HG03457 (cell line): ENCODE data around the gene LIMCH1.
"Not testable (repeated sequence)": the region's sequence is repeated elsewhere in the genome, so short reads cannot be mapped to it uniquely, and the experiment has no call there.

Experiments
- ATAC-seq: cut with Tn5 transposase; IDR thresholded peaks from one replicate; pipeline ENCODE4 v1.9.1; 2021; ENCODE audit warnings: moderate number of reproducible peaks; ENCODE audit not compliant: unreplicated experiment

The LIMCH1 gene

DNA sequence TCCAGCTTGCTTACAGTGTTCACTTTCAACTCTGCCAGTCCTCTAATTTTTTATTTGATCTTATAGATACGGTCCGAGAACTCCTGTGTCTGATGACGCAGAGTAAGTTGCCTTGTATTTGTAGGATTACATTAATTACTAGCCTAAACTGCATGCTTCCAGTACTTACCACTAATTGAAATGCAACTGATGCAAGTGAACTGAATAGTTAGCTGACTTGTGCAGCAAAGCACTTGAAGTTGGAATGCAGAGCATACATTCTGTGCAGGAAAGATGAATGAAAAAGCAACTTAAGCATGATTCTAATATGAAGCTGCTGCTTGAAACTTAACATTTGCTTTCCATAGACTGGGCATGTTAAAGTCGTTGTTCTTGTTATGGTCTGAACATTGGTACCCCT is 100.9 kb downstream of the LIMCH1 start:
- ATAC-seq = no peak

DNA sequence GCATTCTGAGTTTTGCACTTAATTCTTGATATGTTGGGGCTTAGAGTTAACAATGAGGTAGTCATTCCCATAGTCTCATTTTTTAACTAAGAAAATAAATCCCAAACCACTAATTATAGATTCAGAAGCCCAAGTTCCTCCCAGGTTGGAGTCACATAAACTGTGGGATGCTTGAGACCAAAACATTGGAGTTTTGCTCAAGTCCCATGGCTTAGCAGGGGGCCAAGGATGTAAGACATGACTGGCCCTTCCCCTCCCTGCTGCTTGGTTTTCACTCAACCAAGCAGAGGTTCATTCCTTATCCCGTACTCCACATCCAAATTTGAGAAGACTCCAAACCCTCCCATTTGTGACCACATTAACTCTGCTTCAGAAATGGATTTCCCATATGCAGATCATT is 101.3 kb downstream of the LIMCH1 start:
- ATAC-seq = no peak

DNA sequence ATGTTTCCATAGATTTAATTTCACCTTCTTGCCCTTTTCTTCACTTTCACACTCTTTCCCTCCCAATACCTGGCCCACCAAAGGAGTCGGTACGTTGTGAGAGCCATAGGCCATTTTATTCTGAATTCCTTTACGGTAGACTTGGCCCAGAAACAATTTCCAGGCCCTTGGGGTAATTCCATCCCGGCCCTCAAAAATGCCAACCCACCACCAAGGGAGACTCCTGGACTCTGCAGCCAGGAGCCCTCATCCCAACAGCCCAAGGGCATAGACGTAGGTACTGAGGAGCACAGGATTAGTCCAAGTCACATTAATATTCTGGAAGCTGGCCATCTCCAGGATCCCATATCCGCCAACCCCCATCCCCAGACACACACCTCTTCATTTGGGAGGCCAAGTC is 102.9 kb downstream of the LIMCH1 start:
- no peak for ATAC-seq

DNA sequence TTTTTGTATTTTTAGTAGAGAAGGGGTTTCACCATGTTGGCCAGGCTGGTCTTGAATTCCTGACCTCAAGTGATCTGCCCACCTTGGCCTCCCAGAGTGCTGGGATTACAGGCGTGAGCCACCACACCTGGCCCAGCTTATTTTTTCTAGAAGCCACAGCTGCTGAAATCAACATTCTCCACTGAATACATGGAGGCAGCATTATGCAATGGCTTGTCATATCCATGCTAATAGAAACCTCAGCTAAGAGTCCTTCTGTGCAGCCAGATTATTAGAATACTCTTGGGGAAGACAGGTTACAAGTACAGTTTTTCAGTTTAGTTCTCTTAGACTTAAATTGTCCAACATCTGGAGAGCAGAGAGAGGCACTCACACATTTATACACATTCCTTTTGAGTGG is 104.8 kb downstream of the LIMCH1 start:
- not testable (repeated sequence) for ATAC-seq

DNA sequence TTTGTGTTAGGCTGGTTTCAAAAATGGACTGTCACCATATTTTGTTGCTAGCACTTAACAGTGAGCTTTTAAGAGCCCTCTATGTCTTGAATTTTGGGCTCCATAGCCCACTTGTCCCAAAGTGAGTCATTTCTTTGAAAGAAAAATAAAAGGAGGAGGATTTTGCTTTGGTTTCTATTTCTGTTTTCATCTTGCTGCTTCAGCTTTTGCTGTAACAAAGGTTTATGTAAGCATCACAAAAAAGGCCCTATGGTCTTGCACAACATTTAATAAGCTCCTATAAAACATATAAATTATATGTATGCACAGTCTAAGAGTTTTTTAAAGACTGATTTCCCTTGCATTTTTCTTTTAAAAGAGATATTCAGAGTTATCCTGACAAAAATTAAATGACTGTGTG is 105.4 kb downstream of the LIMCH1 start:
- no peak for ATAC-seq

DNA sequence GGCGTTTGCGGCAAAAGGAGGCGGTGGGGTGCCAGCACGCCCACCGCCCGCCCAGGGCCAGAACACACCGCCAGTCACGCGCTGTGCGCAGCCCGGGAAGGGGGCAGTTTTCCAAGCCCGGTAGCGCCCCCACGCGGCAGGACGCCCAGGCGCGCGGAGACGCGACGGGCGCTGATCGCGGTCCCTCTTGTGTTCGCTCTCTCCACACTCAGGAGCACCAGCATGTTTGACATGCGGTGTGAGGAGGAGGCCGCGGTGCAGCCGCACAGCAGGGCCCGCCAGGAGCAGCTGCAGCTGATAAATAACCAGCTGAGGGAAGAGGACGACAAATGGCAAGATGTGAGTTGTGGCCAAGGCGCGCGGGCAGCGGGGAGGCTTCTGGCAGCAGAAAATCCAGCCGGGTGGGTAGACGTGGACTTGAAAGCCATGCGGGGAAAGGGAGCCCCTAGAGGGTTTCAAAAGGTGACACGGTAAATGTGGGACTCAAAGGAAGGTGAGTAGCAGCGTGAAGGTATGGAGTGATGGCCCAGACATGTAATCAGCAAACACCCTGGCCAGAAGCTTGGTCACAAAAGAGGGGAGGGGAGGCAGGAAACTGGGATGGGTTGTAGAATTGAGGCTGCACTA is 106.4 kb downstream of the LIMCH1 start:
- no peak for ATAC-seq

DNA sequence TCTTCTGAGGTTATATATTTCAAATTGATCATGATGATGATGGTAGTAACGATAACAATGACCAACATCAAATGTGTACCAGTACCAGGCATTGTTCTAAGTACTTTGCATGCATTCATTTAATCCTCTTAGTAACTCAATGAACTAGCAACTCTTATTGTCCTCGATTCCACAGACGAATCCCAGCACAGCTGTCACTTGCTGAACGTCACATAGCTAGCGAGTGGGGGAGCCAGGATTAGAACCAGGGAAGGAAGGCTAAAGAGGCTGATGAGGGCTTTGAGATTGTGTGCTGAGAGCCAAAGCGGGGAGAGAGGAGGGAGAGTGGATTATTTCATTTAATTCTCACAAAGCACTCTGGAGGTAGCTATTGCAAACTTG is 106.9 kb downstream of the LIMCH1 start:
- ATAC-seq = no peak

DNA sequence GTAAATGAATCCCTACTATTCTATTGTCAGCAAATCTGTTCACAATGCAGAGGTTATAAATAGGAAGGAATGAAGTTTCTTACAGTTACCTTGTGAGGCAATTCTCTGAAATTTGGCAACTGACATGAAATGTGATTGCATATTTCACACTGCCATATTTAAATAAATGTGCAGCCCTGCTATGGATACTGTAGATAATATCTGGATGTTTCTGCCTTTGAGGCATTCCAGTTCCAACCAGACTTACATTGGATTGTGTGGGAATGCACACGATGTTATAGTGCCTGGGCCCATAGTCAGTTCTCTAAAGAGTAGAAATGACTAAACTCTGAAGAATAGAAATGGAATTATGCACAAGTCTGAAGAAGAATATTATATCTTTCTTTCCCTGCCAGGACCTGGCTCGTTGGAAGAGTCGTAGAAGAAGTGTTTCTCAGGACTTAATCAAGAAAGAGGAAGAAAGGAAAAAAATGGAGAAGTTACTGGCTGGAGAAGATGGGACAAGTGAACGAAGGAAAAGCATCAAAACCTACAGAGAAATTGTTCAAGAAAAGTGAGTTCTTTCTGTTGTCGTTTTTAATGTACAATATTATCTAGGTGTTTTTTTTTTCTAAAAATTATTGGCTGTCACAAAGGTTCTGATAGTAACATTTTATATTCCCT is 107.9 kb downstream of the LIMCH1 start:
- no peak for ATAC-seq

DNA sequence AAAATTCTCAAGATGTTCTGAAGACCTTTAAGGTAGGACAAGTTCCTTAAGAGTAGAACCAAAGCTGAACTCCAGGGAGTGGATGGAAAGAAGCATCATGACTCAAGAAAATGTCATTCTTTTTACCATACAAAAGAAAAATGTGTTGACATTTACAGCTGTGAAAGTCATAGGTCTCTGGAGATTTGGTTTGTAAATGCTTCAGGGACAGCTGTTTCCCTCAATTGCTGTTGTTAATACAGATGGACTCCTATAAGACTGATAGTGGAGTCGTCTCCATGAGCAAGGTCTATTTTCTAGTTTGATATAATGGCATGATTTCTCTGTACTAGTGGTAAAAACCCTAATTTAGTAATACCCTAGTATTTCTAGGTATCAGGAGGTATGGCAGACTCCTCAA is 108.9 kb downstream of the LIMCH1 start:
- ATAC-seq = no peak

DNA sequence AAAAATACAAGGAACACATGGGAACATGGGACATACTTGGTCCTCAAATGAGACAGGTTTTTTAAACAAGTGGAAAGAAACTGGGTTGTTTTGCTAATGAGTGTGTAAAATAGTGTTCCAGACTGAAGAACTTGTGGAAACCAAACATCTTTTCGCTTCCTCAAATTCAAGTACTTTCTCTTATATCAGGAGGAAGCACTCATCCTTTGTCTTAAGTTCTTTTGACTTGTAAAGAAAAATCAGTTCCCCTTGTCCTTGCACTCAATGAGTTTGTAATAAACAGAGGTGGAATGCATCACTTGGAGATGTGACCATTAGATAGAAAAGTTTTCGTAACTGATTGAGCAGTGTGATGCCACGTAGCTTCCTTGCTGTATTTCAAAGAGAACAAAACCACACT is 109.4 kb downstream of the LIMCH1 start:
- no peak for ATAC-seq

DNA sequence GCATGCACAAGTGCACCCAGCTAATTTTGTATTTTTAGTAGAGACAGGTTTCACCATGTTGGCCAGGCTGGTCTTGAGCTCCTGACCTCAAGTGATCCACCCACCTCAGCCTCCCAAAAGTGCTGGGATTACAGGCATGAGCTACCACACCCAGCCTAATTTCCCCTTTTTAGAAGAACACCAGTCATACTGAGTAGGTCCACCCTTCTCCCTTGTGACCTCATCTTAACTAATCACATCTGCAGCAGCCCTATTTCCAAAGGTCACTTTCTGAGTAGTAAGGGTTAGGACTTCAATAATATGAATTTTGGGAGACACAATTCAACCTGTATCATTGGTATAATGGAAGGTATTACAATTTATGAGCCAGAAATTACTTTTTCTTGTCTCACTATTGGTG is 113.2 kb downstream of the LIMCH1 start:
- not testable (repeated sequence) for ATAC-seq

DNA sequence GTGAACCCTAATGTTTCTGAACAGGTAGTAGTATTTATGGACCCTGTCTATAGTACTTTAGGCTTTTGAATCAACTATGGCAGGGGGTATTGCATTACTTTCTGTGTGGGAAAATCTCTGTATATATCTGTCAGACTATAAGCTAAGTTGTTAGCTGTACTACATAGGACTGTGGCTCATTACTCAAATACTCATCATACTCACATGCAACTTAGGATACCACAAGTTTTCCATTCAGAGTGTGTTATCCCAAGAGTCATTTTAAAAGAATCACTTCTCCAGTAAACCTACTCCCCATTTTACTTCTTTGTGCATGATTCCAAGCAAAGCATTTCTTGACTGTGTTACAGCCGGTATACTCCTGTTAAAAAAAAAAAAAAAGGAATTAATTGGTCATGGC is 115.0 kb downstream of the LIMCH1 start:
- no peak for ATAC-seq

DNA sequence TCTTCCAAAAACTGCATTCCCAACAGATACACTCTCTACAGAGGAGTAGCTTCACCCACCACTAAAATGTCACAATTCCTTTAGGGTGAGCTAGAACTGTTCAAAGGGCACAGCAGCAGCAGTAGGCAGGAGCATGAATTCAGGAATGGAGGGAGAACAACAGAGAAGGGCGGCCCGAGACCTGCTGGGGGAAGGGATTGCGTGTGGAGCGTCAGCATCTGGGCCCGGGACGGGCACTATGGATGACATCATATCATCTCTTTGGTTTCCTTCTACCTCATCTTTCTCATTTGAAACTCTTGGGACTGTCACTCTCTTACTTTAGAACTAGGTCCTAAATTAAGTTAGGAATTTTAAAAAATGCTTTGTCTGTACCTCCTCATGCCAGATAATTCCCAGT is 115.6 kb downstream of the LIMCH1 start:
- ATAC-seq = no peak

DNA sequence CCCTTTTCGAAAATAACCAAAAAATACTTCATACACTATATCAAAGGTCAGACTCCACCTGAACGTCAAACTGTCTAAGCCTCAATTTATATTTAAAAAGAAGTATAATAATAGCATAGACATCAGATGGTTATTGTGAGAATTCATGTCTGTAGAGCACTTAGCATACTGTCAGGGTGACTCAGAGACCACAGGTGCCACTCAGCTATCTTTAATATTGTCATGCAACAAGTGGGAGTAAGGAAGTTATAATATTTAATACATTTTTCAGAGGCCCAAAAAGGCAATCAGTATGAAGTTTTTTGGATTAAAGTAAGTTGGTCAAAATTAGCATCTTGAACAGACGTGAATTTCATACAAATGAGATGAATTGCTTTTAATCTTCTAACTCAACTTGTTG is 117.2 kb downstream of the LIMCH1 start:
- no peak for ATAC-seq

DNA sequence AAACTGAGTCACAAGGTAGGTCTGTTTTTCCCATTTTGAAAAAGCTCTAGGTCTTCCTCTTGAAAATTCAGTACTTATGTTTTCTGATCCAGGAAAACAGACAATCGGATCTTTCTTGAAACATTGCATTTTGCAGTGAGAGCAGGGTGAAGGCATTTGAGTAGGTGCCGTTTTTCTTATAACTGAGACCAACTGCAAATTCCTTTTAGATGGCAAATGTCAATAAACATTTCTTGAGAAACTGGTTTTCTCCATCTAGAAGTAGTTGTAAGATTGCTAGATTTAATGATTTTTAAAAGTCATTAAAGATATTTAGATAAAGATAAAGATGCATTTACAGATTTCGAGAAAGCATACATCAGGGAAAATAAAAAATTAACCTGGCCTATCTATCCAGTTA is 118.1 kb downstream of the LIMCH1 start:
- no peak for ATAC-seq

DNA sequence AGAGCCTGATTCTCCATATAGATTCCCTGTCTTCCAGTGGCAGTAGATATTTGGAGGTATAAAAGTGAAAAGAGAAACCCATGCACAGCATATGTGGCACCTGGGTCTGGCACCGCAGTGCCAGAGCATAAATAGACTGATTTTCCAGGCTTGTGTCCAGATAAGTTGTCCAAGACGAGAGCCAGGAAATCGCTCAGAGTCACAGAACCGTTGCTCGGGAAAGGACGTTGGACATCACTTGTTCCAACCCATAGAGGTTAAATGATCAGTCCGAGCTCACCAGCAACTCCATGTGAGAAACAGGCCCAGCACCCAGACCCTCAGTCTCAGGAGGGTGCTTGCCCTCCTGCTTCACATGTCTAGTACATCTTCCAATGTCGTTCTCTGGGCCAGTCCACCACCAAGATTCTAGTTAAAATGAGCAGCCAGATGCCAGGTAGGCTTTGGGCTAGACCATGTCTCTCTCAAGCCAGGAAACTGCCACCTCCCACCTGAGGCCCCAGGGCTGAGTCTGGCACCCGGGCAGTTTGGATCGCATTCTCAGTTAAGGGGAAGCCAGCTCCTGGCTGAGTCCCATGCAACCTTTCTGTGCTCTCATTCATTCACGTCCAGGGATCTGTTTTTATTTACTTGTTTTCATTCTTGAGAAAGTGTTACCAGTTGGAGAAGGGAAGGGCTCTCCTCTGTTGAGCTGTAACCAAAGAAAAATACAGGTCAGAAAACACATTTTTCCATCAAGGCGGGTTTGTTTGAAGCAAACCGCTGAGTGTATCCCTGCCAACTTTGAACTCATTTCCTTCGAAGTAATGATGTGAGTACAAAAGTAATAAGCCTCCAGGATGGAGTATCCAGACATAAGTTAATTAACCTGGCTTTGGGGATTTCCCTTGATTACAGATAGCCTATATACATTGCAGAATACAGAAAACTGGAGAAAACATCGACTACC is 118.9 kb downstream of the LIMCH1 start:
- ATAC-seq = no peak

DNA sequence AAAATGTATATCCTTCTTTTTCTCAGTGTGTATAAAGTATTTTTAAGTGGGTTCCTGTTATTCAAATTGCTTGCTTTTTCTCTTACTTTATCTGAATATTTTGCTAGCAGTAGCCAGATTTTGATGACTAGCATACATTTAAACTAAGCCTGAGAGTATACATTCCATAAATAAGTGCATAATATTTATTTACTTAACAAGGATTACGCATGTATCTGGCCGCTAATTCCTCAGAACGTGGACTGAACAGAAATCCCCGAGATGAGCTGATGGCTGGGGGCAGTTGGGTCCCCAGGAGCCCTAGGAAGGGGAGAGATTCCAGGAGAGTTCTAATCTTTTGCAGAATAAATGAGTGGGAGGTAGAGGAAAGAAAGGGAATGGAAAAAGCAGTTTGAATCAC is 119.6 kb downstream of the LIMCH1 start:
- ATAC-seq = no peak

DNA sequence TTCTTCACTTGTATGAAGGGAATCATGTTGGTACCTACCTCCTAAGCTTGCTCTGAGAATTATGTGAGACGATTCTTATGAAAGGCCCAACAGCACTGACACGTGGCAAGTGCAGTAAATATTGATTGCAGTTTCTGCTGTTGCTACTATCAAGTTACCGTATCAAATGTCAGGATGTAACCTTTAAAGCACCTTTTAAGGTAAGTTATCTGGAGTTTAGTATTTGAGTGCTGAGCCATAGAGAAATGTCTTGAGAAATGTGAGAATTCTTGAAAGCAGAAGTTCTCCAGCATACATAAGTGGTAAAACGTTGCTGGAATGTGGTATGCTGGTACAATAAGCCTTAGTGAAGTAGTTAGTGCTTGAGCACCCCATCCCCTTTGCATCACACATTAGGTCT is 120.2 kb downstream of the LIMCH1 start:
- ATAC-seq = no peak

DNA sequence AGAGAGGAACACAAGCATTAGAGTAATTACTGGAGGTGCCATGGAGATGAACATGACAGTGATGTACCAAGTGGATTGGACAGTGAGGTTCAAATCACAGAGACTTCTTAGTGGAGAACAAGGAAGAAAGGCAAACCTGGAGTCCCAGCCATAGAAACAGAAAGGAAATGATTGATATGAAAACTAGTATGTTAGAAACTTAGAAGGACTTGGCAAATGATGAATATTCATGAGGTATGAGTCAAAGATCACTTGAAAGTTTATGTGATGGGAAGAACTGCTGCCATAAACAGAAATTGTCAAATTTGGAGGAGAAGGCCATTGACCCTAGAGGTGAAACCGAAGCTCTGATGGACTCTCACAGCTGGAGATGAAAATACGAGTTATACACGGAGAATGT is 122.4 kb downstream of the LIMCH1 start:
- ATAC-seq = no peak

DNA sequence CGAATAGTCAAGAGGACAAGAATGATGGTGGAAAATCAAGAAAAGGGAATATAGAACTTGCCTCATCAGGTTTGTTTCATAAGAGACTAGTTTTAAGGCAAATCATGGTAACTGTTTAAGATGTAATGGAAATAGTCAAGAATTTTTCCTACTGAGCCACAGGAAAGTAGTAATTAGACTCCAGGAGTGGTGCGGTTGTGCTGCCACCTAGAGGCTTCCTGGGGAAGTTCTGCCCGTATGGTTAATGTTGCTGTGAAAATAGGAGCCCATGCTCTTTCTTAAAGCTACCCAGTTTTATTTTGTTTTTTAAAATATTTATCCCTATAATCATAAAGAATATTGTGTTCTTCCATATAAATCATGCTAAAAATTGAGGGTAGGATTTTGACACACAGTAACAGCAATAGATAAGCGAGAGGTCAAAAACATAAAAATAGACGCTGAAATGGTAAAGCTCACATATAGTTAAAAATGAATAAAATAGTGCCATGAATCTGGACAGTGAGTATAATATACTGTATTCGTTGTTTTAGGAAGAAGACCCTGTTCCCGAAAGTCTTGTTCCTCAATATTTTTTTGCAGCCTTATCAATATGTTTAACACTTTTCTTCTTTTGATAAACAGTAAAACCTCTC is 123.6 kb downstream of the LIMCH1 start:
- no peak for ATAC-seq

DNA sequence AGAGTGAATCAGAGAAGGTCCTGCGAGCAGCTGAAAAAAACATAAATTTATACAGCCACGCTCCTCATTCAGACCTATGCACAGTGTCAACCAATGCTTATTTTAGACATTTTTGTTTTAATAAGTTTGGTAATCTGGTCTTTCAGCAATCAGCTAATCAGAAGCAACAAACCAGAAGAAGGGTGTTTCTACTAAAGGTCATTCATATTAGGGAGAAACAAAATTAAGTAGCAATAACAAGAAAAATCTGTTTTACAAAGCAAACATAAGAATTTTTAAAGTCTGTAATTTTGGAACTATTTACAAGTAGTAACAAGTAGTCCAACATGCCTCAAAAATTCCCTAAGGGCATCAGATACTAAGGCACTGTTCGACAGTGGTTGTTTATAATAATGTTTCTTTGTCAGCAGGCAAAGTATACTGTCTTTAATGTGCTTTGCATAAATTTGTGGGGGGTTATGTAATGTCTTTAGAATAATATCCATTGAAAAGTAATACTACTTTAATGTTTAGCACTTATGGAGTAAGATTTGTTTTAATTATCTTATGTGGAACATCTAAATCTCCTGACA is 127.8 kb downstream of the LIMCH1 start:
- no peak for ATAC-seq
